GM19372 (cell line): ENCODE data around the gene KMT2C.
"Not testable (repeated sequence)": the region's sequence is repeated elsewhere in the genome, so short reads cannot be mapped to it uniquely, and the experiment has no call there.

Experiments
- ATAC-seq: cut with Tn5 transposase; IDR thresholded peaks from one replicate; pipeline ENCODE4 v1.9.1; 2021; ENCODE audit warnings: mild to moderate bottlenecking, low read depth, moderate library complexity; ENCODE audit not compliant: unreplicated experiment

The KMT2C gene

GRCh38 chr7:152442330-152442835 is 6.6 kb upstream of the KMT2C start:
- ATAC-seq: no peak

GRCh38 chr7:152441810-152442209 is 6.0 kb upstream of the KMT2C start:
- ATAC-seq: not testable (repeated sequence)

GRCh38 chr7:152441168-152441567 is 5.4 kb upstream of the KMT2C start:
- ATAC-seq: not testable (repeated sequence)

- not testable (repeated sequence) for ATAC-seq
Observed at GRCh38 chr7:152438017-152438416, 2.2 kb upstream of the KMT2C start.

GRCh38 chr7:152436931-152437575 is 1.2 kb upstream of the KMT2C start:
- ATAC-seq: not testable (repeated sequence)

- peak; percentile 60 for ATAC-seq
Observed at GRCh38 chr7:152436111-152436930, 518 bp upstream of the KMT2C start.

GRCh38 chr7:152434511-152435383 is 1.1 kb downstream of the KMT2C start:
- ATAC-seq: not testable (repeated sequence)

GRCh38 chr7:152433721-152434490 is 1.9 kb downstream of the KMT2C start:
- peak; percentile 20 for ATAC-seq

- not testable (repeated sequence) for ATAC-seq
Observed at GRCh38 chr7:152432735-152433134, 3.1 kb downstream of the KMT2C start.

- no peak for ATAC-seq
Observed at GRCh38 chr7:152430854-152431253, 4.9 kb downstream of the KMT2C start.

- not testable (repeated sequence) for ATAC-seq
Observed at GRCh38 chr7:152430118-152430517, 5.7 kb downstream of the KMT2C start.

GRCh38 chr7:152424348-152425108 is 11.3 kb downstream of the KMT2C start:
- ATAC-seq: no peak

- no peak for ATAC-seq
Observed at GRCh38 chr7:152423991-152424347, 11.8 kb downstream of the KMT2C start.

- ATAC-seq: not testable (repeated sequence)
Observed at GRCh38 chr7:152423171-152423570, 12.6 kb downstream of the KMT2C start.

- ATAC-seq: not testable (repeated sequence)
Observed at GRCh38 chr7:152420950-152421349, 14.9 kb downstream of the KMT2C start.

GRCh38 chr7:152419473-152420429 is 16.1 kb downstream of the KMT2C start:
- ATAC-seq: no peak

- ATAC-seq: no peak
Observed at GRCh38 chr7:152414779-152415178, 21.0 kb downstream of the KMT2C start.

GRCh38 chr7:152411389-152411788 is 24.4 kb downstream of the KMT2C start:
- no peak for ATAC-seq
